Stimulated activated CD8-positive, alpha-beta memory T cell treated with anti-CD3 and anti-CD28 coated beads, Interleukin-7, amount 100 ng/mL, for 4 hours (primary cell): Measurements from ENCODE around the gene NTRK2.
"Not testable (repeated sequence)": the region's sequence is repeated elsewhere in the genome, so short reads cannot be mapped to it uniquely, and the experiment has no call there.

Experiments used
- DNase-seq, 2 donors: peaks; one replicate each; pipeline ENCODE4 v3.0.0-alpha.2; 2020; ENCODE audit warnings: low read depth in 2 of 2

The NTRK2 gene

DNA sequence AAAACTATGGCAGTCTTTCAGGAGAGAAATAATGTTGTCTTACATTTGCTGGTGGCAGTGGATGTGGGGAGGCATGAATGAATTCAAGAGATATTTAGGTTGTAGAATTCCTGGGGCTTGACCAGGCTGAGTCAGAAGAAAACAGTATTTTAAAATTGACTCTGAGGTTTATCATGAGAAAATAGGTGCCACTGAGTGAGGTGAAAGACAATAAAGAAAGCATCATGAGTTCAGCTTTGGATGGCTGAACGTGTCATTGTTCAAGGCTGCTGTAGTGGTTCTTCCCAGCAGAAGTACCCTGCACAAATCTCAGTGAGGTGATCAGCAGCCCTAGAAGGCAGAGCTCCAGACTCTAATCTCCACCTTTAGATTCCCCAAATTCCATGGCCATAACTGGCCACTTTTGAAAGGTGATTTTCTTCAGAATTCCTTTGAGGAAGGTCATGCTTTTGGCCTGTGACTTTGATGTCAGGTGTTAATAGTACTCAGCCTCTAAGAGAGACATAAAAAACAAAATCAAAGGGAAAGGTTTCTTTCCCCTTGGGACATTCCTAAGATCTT, 395.4 kb downstream of the NTRK2 start:
- DNase-seq = no peak

DNA sequence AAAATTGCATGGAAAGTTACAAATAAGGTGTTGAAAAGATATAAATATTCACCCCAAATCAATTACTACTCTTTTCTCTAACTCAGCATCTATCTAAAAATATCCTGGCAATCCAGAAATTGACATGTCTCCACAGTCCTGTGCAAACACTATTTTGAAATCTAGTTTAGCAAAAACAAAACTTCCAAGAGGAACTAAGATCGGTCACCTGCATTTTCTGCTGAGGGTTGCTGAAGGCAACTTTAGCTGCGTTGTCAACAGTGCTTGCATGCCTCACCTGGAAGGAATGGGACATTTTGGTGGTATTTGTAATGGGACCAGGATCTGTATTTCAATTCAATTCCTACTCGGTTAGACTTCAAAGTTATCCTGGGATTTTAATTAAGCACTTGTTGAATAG, 398.3 kb downstream of the NTRK2 start:
- DNase-seq = no peak

DNA sequence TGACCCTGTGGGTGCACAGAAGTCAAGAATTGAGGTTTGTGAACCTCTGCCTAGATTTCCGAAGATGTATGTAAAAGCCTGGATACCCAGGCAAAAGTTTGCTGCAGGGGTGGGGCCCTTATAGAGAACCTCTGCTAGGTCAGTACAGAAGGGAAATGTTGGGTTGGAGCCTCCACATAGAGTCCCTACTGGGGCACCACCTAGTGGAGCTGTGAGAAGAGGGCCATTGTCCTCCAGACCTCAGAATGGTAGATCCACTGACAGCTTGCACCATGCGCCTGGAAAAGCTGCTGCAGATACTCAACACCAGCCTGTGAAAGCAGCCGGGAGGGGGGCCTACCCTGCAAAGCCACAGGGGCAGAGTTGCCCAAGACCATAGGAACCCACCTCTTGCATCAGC, 399.9 kb downstream of the NTRK2 start:
- DNase-seq = not testable (repeated sequence)
